ENCODE measurements around the gene PRR3. TPM values are rescaled to one million over a fixed set of nuclear protein-coding genes. Genes with fewer than 3 reads are reported as not detected.

The PRR3 gene
- polyA plus RNA-seq, 1 donor from 2014 or later: 13.0 TPM

DNA sequence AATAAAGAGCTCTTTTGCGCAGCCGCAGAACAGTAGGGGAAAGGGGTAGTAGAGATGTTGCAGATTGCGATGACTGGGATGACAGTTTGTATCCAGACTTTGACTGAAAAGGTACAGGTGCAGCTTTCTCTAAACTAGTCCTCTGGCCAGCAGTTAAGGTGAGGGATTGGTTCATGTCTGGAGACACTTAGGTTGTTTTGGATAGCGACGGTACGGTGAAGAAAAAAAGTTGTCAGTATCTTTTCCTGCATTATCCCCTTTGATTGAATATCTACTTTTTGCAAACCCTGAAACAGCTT is 537 bp downstream of the PRR3 start:
- Histone ChIP-seq H3F3A (ENCODE audit: insufficient read depth, low read length, poor library complexity, severe bottlenecking) (no peaks in the 10 kb centered on the region), H3K79me2 (replicated peaks; ENCODE audit: insufficient read depth, low read length) (peaks cover 29% of the 10 kb centered on the region), H3K9me3 (ENCODE audit: low read length) (no peaks in the 10 kb centered on the region), H2AFZ (ENCODE audit: low read depth, low read length) (peak overlapping the region; percentile 75), H3K4me2 (ENCODE audit: low read length) (peak overlapping the region; percentile 92), H3K27me3 (ENCODE audit: insufficient read depth, low read depth, low read length) (no peaks in the 10 kb centered on the region), H3K4me3 (ENCODE audit: low read length) (peak overlapping the region; percentile 99), H4K20me1 (ENCODE audit: insufficient read depth) (no peaks in the 10 kb centered on the region), H3K9ac (ENCODE audit: low read length) (peak overlapping the region; percentile 97), H3K27ac (ENCODE audit: low read length) (peak overlapping the region; percentile 99), H3K9me2 (ENCODE audit: insufficient read depth, low read length) (no peaks in the 10 kb centered on the region), H3K36me3 (ENCODE audit: insufficient read depth, low read length) (peaks cover 12% of the 10 kb centered on the region)
- TF ChIP-seq POLR2AphosphoS5 (IDR thresholded peaks at IDR 0.05) (no peak), TAF1 (IDR thresholded peaks at IDR 0.05; ENCODE audit: low read depth) (no peak), MXI1 (conservative IDR thresholded peaks at IDR 0.05; ENCODE audit: poor library complexity, severe bottlenecking) (no peak), EZH2 (IDR thresholded peaks at IDR 0.05; ENCODE audit: borderline replicate concordance, insufficient read depth, low read length, poor library complexity, severe bottlenecking) (no peak), EP300 (conservative IDR thresholded peaks at IDR 0.05; ENCODE audit: poor library complexity, severe bottlenecking) (no peak), SMC3 (conservative IDR thresholded peaks at IDR 0.05; ENCODE audit: poor library complexity) (no peak), RAD21 (conservative IDR thresholded peaks at IDR 0.05) (no peak)
- TF ChIP-seq, protein P1, sequence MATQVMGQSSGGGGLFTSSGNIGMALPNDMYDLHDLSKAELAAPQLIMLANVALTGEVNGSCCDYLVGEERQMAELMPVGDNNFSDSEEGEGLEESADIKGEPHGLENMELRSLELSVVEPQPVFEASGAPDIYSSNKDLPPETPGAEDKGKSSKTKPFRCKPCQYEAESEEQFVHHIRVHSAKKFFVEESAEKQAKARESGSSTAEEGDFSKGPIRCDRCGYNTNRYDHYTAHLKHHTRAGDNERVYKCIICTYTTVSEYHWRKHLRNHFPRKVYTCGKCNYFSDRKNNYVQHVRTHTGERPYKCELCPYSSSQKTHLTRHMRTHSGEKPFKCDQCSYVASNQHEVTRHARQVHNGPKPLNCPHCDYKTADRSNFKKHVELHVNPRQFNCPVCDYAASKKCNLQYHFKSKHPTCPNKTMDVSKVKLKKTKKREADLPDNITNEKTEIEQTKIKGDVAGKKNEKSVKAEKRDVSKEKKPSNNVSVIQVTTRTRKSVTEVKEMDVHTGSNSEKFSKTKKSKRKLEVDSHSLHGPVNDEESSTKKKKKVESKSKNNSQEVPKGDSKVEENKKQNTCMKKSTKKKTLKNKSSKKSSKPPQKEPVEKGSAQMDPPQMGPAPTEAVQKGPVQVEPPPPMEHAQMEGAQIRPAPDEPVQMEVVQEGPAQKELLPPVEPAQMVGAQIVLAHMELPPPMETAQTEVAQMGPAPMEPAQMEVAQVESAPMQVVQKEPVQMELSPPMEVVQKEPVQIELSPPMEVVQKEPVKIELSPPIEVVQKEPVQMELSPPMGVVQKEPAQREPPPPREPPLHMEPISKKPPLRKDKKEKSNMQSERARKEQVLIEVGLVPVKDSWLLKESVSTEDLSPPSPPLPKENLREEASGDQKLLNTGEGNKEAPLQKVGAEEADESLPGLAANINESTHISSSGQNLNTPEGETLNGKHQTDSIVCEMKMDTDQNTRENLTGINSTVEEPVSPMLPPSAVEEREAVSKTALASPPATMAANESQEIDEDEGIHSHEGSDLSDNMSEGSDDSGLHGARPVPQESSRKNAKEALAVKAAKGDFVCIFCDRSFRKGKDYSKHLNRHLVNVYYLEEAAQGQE (IDR thresholded peaks at IDR 0.05; ENCODE audit: borderline replicate concordance): no peak
- TF ChIP-seq, protein P2, sequence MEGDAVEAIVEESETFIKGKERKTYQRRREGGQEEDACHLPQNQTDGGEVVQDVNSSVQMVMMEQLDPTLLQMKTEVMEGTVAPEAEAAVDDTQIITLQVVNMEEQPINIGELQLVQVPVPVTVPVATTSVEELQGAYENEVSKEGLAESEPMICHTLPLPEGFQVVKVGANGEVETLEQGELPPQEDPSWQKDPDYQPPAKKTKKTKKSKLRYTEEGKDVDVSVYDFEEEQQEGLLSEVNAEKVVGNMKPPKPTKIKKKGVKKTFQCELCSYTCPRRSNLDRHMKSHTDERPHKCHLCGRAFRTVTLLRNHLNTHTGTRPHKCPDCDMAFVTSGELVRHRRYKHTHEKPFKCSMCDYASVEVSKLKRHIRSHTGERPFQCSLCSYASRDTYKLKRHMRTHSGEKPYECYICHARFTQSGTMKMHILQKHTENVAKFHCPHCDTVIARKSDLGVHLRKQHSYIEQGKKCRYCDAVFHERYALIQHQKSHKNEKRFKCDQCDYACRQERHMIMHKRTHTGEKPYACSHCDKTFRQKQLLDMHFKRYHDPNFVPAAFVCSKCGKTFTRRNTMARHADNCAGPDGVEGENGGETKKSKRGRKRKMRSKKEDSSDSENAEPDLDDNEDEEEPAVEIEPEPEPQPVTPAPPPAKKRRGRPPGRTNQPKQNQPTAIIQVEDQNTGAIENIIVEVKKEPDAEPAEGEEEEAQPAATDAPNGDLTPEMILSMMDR (IDR thresholded peaks at IDR 0.05; ENCODE audit: poor library complexity, severe bottlenecking): no peak

DNA sequence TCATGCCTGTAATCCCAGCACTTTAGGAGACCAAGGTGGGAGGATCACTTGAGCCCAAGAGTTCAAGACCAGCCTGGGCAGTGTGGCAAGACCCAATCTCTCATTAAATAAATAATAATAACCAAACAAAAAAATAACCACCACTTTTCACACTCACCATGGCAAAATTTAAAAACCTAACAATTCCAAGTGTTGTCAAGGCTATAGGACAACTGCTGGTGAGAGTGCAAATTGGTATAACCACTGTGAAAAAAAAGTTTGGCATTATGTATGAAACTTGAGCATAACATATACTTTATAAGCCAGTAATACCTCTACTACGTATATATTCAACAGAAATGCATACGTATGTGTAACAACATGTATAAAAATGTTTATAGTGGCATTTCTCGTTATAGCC is 3.8 kb downstream of the PRR3 start:
- no peaks in the 10 kb centered on the region for H3K9me2 ChIP-seq (ENCODE audit: insufficient read depth, low read length)
- H3K4me3 ChIP-seq (ENCODE audit: low read length): no peak overlapping the region
- H3K4me2 ChIP-seq (ENCODE audit: low read length): no peak overlapping the region
- no peaks in the 10 kb centered on the region for H4K20me1 ChIP-seq (ENCODE audit: insufficient read depth)
- H3K9me3 ChIP-seq (ENCODE audit: low read length): no peaks in the 10 kb centered on the region
- peaks cover 16% of the 10 kb centered on the region for H3K79me2 ChIP-seq (replicated peaks; ENCODE audit: insufficient read depth, low read length)
- H3K9ac ChIP-seq (ENCODE audit: low read length): no peak overlapping the region
- no peak overlapping the region for H2AFZ ChIP-seq (ENCODE audit: low read depth, low read length)
- H3F3A ChIP-seq (ENCODE audit: insufficient read depth, low read length, poor library complexity, severe bottlenecking): no peaks in the 10 kb centered on the region
- no peaks in the 10 kb centered on the region for H3K27me3 ChIP-seq (ENCODE audit: insufficient read depth, low read depth, low read length)
- H3K27ac ChIP-seq (ENCODE audit: low read length): no peak overlapping the region
- peaks cover 12% of the 10 kb centered on the region for H3K36me3 ChIP-seq (ENCODE audit: insufficient read depth, low read length)
- no peak for TF ChIP-seq MXI1 (conservative IDR thresholded peaks at IDR 0.05; ENCODE audit: poor library complexity, severe bottlenecking)
- TF ChIP-seq, protein P1 (IDR thresholded peaks at IDR 0.05; ENCODE audit: borderline replicate concordance): no peak
- TF ChIP-seq SMC3 (conservative IDR thresholded peaks at IDR 0.05; ENCODE audit: poor library complexity): no peak
- no peak for TF ChIP-seq EP300 (conservative IDR thresholded peaks at IDR 0.05; ENCODE audit: poor library complexity, severe bottlenecking)
- TF ChIP-seq TAF1 (IDR thresholded peaks at IDR 0.05; ENCODE audit: low read depth): no peak
